OCI-LY3 (cell line): ENCODE measurements around the gene LRRFIP2.

Experiments
- CTCF ChIP-seq: fragments of 200-600, 300-600 bp; sonication (generic); IDR thresholded peaks from 2 replicates; pipeline ENCODE4 v1.5.1; 2014; ENCODE audit warnings: antibody characterized with exemption, low read length, low read depth
- EZH2phosphoT487 ChIP-seq: fragments of 200-600 bp; shearing (Covaris generic); IDR thresholded peaks from 2 replicates; pipeline ENCODE4 v1.6.1; 2018; ENCODE audit warnings: antibody characterized with exemption, mixed run types, low read depth

GRCh38 chr3:37181756-37182155 is 7.4 kb upstream of the LRRFIP2 start:
- TF ChIP-seq CTCF (no peak), EZH2phosphoT487 (no peak)
